Gastrocnemius medialis (tissue), 4 donors: ENCODE data around the gene CHMP4A. TPM values are rescaled to one million over a fixed set of nuclear protein-coding genes. Genes with fewer than 3 reads are reported as not detected.
"Not testable (repeated sequence)": the region's sequence is repeated elsewhere in the genome, so short reads cannot be mapped to it uniquely, and the experiment has no call there.

Experiments
- ATAC-seq, 2 donors: fragments of 150-250 bp; one replicate each; pipeline ENCODE4 v1.9.1; 2016
- DNase-seq, 2 donors: peaks; one replicate each; pipeline ENCODE4 v3.0.0-alpha.2; 2019
- H3K27ac ChIP-seq, 4 donors: fragments of 200-600 bp; sonication (generic); 1 replicate in 1 of 4; 2 replicates in 3 of 4; pipeline ENCODE4 v1.5.1; 2016 to 2018; ENCODE audit warnings: mild to moderate bottlenecking in 2 of 4, moderate library complexity in 1 of 4
- H3K27me3 ChIP-seq, 3 donors: fragments of 200-600 bp; sonication (generic) in 2 of 3; 1 replicate in 1 of 3; 2 replicates in 2 of 3; pipeline versions ENCODE4 v1.5.1 to v1.6.0; 2016 to 2019; ENCODE audit warnings: mild to moderate bottlenecking in 1 of 3, moderate library complexity in 1 of 3
- H3K36me3 ChIP-seq, 2 donors: fragments of 200-600 bp; sonication (generic) in 1 of 2; one replicate each; pipeline ENCODE4 v1.5.1; 2017 to 2018
- H3K4me1 ChIP-seq, 2 donors: fragments of 200-600 bp; sonication (generic) in 1 of 2; one replicate each; pipeline ENCODE4 v1.5.1; 2016 to 2017; ENCODE audit warnings: mild to moderate bottlenecking in 2 of 2
- H3K4me3 ChIP-seq, 4 donors: fragments of 200-600 bp; sonication (generic) in 3 of 4; 1 replicate in 1 of 4; 2 replicates in 3 of 4; pipeline ENCODE4 v1.5.1; 2016 to 2019; ENCODE audit warnings: mild to moderate bottlenecking in 2 of 4
- H3K9me3 ChIP-seq, 3 donors: fragments of 200-600 bp; sonication (generic) in 2 of 3; 1 replicate in 1 of 3; 2 replicates in 2 of 3; pipeline ENCODE4 v1.5.1; 2016 to 2019
- CTCF ChIP-seq, 5 experiments: fragments of 450-650 bp in 3 of 5; fragments of 200-600 bp in 2 of 5; sonication (generic) in 2 of 5; IDR thresholded peaks in 4 of 5; conservative IDR thresholded peaks in 1 of 5; 1 replicate in 4 of 5; 2 replicates in 1 of 5; pipeline ENCODE4 v1.5.1; 2016 to 2019; ENCODE audit warnings: antibody characterized with exemption in 5 of 5, mild to moderate bottlenecking in 3 of 5, moderate library complexity in 3 of 5
- POLR2A ChIP-seq, 2 donors: fragments of 450-650 bp; IDR thresholded peaks; one replicate each; pipeline ENCODE4 v1.6.1; 2017; ENCODE audit warnings: antibody characterized with exemption in 2 of 2, mild to moderate bottlenecking in 2 of 2, moderate library complexity in 2 of 2
- in situ Hi-C, 4 donors: fragments of 200-750 bp; cut with MboI; loops; one replicate each; pipeline versions ENCODE4 v1.15.0 to v1.8.0; 2017; ENCODE audit warnings: low sequenced_read_pairs in 4 of 4
- intact Hi-C: fragments of 100-400 bp; cut with DNase I; formaldehyde crosslinking; loops from one replicate; pipeline ENCODE4 v1.15.1; 2023; ENCODE audit warnings: low total_unique reads
- total RNA-seq, 4 donors: library from RNA; depleted of rRNA; stranded (reverse); fragments of >200 nt; gene quantifications; one replicate each; pipeline versions ENCODE4 v1.1.0 to v1.2.3, GENCODE V29; 2016

The CHMP4A gene
- total RNA-seq, 4 donors from 2014 or later, result 13.6 to 29.8 (median 20.7) TPM

GRCh38 chr14:24228902-24229301, 15.6 kb upstream of the CHMP4A start:
- in situ Hi-C loops, result loop anchor here in 1 of 4 donors (25.0 kb wide), 1 partner anchor 208 kb away; the partner anchor contains the start of genes CBLN3, KHNYN and SDR39U1
- Histone ChIP-seq H3K27me3 (no peaks in the 10 kb centered on the region), H3K36me3 (no peaks in the 10 kb centered on the region), H3K9me3 (no peaks in the 10 kb centered on the region), H3K27ac (no peak overlapping the region), H3K4me3 (no peak overlapping the region), H3K4me1 (peaks cover 17 to 21% of the 10 kb centered on the region in 2 donors)
- no peak for TF ChIP-seq POLR2A (IDR thresholded peaks at IDR 0.05)
- no peak for TF ChIP-seq CTCF (IDR thresholded peaks at IDR 0.05 in 4 of 5, conservative IDR thresholded peaks at IDR 0.05 in 1 of 5)
- no peak for DNase-seq
- no peak for ATAC-seq
- intact Hi-C loops, result no loop called here

- DNase-seq (no peak), ATAC-seq (no peak)
- H3K36me3 ChIP-seq, result no peaks in the 10 kb centered on the region
- H3K27me3 ChIP-seq, result no peaks in the 10 kb centered on the region
- H3K9me3 ChIP-seq, result no peaks in the 10 kb centered on the region
- peaks cover 7 to 9% of the 10 kb centered on the region in 2 donors for H3K4me1 ChIP-seq
- no peak overlapping the region for H3K27ac ChIP-seq
- no peak for TF ChIP-seq POLR2A (IDR thresholded peaks at IDR 0.05)
- TF ChIP-seq CTCF (IDR thresholded peaks at IDR 0.05 in 4 of 5, conservative IDR thresholded peaks at IDR 0.05 in 1 of 5), result no peak
- H3K4me3 ChIP-seq, result no peak overlapping the region
- in situ Hi-C loops (loop anchor here in 1 of 4 donors (25.0 kb wide), 1 partner anchor 211 kb away; the partner anchor contains the start of genes CBLN3, KHNYN and SDR39U1), intact Hi-C loops (no loop called here)
Observed at GRCh38 chr14:24226473-24226872, 13.2 kb upstream of the CHMP4A start.

- in situ Hi-C loops, result loop anchor here in 1 of 4 donors (25.0 kb wide), 1 partner anchor 213 kb away; the partner anchor contains the start of genes CBLN3, KHNYN and SDR39U1
- intact Hi-C loops, result no loop called here
Observed at GRCh38 chr14:24224618-24225071, 11.4 kb upstream of the CHMP4A start.

GRCh38 chr14:24222987-24223386, 9.7 kb upstream of the CHMP4A start:
- DNase-seq, ATAC-seq, intact Hi-C loops: not testable (repeated sequence)

More at GRCh38 chr14:24224618-24225071, 11.4 kb upstream of the CHMP4A start:
- H3K4me3 ChIP-seq, result no peak overlapping the region
- H3K9me3 ChIP-seq, result no peaks in the 10 kb centered on the region
- no peaks in the 10 kb centered on the region for H3K36me3 ChIP-seq
- no peak for DNase-seq
- peak overlapping the region in 3 of 4 donors; percentile 16 to 38 (median 21) for H3K27ac ChIP-seq
- TF ChIP-seq CTCF (IDR thresholded peaks at IDR 0.05 in 4 of 5, conservative IDR thresholded peaks at IDR 0.05 in 1 of 5) (no peak), POLR2A (IDR thresholded peaks at IDR 0.05) (no peak)
- ATAC-seq, result no peak
- no peaks in the 10 kb centered on the region for H3K4me1 ChIP-seq
- H3K27me3 ChIP-seq, result no peaks in the 10 kb centered on the region

GRCh38 chr14:24219521-24219920, 6.2 kb upstream of the CHMP4A start:
- no peak for TF ChIP-seq POLR2A (IDR thresholded peaks at IDR 0.05)
- TF ChIP-seq CTCF (IDR thresholded peaks at IDR 0.05 in 4 of 5, conservative IDR thresholded peaks at IDR 0.05 in 1 of 5), result no peak
- in situ Hi-C loops (no loop called here), intact Hi-C loops (no loop called here)
- no peak overlapping the region for H3K27ac ChIP-seq
- no peaks in the 10 kb centered on the region for H3K27me3 ChIP-seq
- no peaks in the 10 kb centered on the region for H3K9me3 ChIP-seq
- H3K4me1 ChIP-seq, result peaks cover 9 to 11% of the 10 kb centered on the region in 2 donors
- ATAC-seq (no peak), DNase-seq (no peak)
- no peak overlapping the region for H3K4me3 ChIP-seq
- H3K36me3 ChIP-seq, result peaks cover 0 to 14% of the 10 kb centered on the region in 2 donors

More at GRCh38 chr14:24222987-24223386, 9.7 kb upstream of the CHMP4A start:
- H3K27ac ChIP-seq, H3K4me3 ChIP-seq, H3K27me3 ChIP-seq, H3K9me3 ChIP-seq, H3K4me1 ChIP-seq, H3K36me3 ChIP-seq, in situ Hi-C loops: not testable (repeated sequence)
